T follicular helper cell (primary cell): Measurements from ENCODE around the gene KLF5.

ENCODE experiments used
- DNase-seq: peaks from one replicate; pipeline ENCODE4 v3.0.0-alpha.2; 2020; ENCODE audit warnings: low read depth

Gene KLF5

DNA sequence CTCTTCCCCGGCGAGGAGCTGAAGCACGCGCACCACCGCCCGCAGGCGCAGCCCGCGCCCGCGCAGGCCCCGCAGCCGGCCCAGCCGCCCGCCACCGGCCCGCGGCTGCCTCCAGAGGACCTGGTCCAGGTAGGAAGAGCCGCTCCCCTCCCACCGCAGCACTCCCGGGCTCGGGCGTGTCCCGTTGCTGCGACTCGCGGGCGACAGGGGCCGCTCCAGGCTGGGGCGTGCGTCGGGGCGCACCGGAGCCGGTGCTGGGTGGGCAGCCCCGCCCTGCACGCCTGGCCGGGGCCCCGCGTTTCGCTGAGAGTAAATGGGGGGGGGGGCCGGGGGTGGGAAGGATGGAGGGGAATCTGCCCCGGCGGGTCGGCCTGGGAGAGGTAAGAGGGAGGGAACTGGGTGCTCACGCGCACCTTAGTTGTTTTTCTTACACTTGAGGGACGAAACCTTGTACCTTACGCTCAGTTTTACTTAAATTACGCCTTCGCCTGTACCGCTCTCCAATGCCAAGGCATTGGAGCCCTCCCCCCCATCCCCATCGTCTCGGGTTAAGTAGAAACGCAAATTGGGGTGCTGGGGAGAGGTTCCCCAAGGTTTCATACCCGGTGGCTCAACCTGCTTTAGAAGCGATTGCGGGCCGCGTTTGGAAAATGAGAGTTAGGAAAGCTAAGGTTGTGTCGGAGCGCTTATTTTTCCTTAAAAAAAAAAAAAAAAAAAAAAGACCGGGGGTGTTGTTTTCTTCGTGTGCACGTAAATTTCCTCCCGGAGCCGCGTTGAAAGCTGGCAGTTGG lies 850 bp downstream of the KLF5 start:
- DNase-seq: peak; percentile 21

DNA sequence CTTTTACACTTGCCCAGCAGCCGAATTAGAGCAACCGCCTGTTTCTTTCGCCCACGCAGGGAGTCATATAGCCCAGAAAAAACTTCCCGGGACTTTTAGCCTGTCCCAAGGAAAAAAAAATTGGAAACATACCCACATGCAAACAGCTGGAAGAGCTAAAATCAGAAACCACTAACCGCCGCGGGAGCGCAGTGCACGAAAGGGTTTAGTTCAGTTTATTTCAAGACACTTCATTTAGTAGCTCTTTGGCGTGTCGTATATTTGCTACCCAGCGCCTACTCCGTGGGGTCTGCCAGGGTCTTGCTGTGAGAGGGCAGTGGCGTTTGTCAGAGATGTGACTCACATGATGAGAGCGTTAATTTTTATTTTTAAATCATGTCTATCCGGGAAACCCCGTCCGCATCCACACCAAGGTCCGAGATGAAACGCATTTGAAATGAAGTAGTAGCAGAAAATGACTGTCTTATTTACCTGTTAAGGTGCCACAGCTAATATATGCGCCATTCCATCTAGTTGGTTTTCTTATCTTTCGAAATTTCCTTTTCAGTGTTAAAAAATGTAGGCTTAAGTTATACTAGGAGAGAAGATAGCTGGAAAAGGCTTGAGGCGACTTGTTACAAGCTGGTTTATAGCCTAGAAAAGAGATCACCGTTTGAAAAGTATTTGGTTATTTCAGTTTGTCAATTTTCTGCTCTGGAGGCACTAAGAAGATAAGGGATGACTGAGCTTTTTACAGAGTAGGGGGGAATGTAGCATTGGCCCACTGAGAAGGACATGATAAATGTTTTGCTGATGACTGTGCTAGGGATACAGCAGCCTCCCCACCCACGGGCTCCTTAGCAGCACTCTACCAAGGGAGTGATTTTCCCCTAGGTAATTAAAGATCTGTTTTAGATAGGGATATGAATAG lies 1.7 kb downstream of the KLF5 start:
- DNase-seq: no peak

DNA sequence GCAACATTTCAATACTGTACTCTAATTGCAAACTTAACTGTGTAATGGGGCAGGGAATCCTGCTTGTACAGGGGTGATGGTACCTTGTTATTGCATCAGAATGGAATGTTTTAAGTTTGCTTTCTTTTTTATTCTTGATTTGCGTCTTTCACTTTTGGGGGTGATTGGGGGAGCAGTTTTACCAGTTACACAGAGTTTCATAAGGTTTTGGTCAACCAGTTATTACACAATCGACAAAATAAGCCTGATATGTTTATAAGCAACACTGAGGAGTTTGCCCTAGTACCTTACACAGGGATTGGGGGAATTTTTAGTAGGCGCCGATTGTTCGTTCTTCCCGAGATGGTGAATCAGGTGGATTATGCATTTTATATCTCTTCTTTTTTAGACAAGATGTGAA lies 2.7 kb downstream of the KLF5 start:
- DNase-seq: no peak

DNA sequence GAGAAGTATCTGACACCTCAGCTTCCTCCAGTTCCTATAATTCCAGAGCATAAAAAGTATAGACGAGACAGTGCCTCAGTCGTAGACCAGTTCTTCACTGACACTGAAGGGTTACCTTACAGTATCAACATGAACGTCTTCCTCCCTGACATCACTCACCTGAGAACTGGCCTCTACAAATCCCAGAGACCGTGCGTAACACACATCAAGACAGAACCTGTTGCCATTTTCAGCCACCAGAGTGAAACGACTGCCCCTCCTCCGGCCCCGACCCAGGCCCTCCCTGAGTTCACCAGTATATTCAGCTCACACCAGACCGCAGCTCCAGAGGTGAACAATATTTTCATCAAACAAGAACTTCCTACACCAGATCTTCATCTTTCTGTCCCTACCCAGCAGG lies 3.1 kb downstream of the KLF5 start:
- DNase-seq: no peak

DNA sequence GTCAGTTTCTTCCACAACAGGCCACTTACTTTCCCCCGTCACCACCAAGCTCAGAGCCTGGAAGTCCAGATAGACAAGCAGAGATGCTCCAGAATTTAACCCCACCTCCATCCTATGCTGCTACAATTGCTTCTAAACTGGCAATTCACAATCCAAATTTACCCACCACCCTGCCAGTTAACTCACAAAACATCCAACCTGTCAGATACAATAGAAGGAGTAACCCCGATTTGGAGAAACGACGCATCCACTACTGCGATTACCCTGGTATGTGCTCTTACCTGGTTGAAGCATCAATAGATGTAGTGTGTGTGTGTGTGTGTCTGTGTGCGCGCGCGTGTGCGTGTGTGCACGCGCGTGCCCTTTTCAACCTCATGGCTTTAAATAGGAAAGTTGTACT lies 3.7 kb downstream of the KLF5 start:
- no peak for DNase-seq

DNA sequence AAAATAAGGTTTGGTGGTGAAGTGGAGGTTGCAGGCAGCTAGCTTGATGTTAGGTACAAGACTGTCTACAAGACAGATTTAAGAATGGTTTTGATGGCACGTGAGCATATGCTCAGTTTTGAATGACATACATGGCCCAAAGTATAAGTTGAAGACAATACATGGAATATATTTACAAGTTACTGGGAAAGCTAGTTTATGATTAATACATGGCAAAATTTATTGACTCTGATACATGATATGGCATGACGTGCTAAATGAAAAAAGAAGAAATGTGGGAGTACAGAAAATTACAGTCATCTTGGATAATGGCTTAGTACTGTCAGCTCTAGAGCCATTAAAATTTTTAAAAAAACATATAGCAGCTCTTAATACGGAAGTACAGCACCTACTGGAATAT lies 4.4 kb downstream of the KLF5 start:
- no peak for DNase-seq

DNA sequence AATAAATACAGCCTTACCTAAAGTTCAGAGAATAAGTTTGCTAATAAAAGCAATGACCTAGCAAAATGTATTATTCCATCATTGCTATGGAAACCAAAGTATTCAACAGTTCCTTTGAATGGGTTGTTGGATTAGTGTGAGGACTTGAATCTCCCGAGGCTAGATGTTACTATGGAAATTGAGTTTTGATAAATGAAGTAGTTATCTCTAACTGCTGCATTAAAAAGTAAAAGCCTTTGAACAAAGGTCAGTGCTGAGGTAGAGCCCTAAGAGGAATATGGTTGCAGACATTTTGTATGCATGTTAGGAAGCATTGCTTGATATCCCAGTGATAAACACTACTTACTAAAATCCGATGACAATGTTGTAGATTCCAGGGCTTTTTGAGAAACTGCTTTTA lies 6.2 kb downstream of the KLF5 start:
- DNase-seq: no peak

DNA sequence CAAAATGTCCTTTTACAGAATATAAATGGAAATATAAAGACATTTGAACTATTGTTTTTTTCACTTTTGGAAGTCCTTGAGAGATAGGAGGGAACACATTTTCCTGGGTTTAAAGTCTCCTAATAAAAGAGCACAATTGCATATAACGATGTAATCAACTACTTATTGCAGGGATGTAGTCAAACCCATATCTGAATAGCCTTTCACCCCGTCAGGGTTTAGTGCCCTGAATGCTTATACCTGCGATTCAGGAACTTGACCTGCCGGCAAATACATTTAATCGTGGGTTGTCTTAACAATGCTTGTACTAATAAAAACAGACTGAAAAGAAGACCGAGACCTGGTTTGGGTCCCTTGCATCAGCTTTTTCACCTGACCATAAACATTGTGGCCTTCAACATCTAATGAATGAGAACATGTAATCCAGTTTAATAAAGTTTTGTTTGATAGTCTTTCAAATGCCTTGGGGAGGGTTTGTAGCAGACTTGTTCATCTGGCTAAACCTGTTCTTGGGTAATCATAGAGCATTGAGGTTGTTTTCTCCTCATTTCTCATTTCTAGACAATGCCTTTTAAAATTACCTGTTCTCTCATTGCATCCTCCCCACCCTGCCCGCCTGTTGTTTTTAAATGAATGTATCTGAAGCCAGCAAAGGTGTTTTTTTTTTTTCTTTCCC lies 7.0 kb downstream of the KLF5 start:
- no peak for DNase-seq

DNA sequence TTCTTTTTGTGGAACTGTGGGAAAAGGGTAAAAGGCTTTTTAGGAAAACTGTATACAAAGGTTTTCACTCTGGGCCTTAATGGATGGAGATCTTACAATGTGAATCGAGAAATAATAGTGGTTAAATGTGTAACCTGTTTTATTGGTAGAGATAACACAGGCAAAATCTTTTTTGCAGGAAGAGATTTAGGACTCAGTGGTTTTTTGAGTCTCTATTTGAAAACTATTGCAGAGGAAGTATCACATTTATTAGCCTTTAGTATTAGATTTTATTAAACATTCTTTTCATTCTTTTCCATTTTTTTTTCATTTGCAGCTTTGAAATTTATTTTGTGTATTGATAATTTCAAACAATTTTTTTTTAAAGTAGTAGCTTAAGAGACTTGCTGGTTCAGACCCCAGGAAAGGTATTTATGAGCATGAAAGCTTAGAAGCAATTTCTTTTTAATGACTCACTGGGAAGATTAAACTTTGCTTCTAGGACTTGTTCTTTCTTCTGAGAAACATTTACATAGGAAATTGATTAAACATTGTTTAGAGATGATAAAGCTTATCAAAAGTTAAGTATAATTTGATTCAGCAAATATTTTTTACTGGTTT lies 10.5 kb downstream of the KLF5 start:
- no peak for DNase-seq

DNA sequence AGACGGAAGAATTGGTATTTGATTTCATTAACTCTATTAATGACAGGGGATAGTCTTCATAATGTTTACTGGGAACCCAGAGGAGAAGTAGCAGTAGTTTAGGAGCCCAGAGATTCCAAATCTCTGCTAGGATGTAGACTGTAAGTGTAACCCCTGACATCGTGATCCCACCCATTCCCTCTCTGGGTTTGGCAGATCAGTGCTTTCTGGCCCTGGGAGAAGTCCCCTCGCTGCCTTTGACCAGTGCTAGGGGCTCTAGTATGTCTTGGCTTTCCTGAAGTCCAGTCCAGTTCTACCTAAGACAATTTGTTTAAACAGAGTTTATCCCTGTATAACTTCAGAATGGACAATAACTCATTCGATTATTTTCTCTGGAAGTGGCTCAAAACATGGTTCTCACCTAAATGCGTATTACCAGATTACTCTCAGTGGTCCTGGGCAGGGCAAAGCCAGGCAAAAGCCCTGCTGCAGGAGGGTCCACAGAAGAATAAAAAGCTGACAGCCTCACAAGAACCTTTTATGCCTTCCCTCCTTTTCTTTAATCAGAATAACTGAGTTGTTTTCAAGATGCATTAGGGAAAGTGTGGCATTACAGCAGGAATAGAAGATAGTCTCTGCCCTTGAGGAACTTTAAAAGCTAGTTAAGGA lies 11.8 kb downstream of the KLF5 start:
- no peak for DNase-seq

DNA sequence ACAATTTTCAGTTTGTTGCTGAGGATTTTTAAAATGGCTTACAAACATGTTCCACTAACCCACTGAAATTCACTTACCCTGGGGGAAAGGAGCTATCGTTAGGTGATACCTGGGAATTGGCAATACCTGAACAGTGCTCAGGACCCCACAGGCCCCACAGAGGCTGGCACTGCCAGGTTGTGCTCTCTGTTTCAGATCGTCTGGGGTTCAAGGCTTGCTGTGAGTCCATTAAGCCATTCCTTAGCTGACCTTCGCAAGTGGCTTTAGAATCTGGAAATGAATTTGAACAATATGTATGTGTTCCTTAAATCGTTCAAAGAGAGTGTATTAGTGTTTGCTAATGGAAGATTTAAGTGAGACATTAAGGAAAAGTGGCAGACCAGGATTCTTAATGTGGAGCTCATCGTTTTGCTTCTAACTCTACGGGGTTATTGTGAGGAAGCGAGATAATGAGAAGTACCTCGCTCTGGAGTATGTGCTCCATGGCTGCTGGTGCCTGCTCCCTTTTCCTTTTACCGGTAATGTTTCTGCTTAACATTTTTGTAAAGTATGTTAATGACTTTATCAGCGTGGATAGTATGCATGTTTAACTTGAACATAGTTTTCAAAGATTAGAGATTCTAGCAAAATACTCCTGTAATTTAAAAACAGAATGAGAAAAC lies 13.6 kb downstream of the KLF5 start:
- DNase-seq: no peak

DNA sequence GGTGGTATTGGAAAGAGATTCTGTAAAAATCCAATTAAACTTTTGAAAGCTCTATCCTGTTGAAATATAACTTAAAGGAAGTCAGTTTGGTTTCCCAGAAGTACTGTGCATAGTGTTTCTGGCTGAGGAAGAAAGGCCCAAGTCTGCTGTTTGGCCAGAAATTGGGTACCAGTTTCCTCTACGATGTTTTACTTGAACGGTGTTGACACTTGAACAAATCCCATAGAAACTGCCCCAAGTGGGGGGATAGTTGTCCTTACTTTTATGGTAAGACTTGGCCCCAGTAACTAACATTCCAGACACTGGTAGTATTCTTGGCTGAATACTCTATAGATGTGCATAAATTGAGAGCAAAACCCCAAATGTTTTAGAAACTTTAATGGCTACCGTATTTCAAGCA lies 14.2 kb downstream of the KLF5 start:
- no peak for DNase-seq

DNA sequence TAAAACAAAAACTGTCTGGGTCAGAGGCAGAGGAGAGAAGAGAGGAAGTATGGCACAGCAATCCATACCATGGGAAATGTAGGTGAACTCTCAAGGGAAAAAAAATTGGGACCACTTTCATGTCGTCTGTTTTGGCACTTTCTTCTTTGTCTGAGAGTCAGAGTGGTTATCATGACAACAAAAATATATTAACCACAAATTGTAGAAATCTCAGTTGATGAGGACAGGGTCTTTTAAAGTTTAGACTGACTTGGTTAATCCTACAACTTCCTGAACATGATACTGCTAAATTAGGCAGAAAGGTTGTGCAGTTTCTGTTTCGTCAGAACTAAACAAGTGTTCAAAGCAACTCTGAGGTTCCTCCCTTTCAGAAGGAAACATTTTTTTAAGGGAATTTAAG lies 15.2 kb downstream of the KLF5 start:
- DNase-seq: no peak

DNA sequence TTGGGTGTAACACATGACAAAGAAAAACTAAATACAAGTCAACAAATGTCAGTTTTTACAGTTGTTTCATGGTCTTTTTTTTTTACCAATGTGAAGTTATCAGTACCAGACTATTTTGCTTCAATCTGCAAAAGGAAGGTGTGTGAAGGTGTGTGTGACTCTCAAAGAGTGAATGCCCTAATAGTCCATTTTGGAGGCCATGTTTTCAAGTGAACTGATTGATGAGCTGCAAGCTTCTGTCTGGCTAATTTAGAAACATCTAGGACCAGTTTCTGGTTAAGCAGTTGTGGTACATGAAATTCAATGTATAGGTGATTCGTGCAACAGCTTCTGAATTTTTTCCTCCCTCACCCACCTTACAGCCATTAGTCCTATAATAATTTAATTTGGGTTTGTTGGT lies 16.1 kb downstream of the KLF5 start:
- no peak for DNase-seq

DNA sequence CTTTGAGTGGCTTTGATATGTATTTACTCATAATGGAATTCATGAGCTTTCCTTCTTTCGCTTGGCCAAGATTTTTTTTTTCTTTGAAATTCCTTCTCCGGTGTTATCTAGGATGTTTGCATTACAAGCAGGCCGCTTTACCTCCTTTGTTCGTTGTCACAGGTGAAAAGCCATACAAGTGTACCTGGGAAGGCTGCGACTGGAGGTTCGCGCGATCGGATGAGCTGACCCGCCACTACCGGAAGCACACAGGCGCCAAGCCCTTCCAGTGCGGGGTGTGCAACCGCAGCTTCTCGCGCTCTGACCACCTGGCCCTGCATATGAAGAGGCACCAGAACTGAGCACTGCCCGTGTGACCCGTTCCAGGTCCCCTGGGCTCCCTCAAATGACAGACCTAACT lies 16.7 kb downstream of the KLF5 start:
- no peak for DNase-seq

DNA sequence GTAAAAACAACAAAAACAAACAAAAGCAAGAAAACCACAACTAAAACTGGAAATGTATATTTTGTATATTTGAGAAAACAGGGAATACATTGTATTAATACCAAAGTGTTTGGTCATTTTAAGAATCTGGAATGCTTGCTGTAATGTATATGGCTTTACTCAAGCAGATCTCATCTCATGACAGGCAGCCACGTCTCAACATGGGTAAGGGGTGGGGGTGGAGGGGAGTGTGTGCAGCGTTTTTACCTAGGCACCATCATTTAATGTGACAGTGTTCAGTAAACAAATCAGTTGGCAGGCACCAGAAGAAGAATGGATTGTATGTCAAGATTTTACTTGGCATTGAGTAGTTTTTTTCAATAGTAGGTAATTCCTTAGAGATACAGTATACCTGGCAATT lies 17.1 kb downstream of the KLF5 start:
- no peak for DNase-seq

DNA sequence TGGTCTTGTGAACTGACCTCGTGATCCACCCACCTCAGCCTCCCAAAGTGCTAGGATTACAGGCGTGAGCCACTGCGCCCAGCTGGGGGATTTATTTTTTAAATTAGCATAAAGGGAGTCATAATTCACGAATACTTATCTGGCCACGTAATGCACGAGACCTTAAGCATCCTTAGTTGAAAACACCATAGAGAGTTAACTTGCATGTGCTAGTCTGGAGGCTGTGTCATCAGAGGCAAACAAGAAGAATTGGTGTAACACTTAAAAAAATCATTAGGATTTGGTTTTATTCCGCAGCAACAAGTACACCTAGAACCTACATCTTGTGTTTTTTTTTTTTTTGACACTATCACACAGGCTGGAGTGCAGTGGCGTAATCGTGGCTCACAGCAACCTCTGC lies 19.1 kb downstream of the KLF5 start:
- no peak for DNase-seq

DNA sequence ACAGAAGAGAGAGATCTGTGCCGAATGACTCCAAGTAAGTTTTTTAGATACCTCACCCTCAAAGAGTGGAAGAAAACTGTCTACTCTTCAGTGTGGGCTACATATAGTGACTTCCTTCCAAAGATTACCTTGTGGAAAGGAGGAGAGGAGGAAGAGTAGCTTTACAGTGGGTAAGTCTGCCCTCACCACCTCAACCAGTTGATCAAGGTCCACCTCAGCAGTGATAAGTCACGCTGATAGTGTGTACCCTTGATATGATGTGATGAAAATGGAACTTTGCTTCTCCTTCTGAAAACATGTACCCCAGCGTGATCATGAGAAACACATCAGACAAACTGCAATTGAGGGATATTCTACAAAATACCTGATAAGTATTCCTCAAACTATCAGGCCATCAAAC lies 20.6 kb downstream of the KLF5 start:
- DNase-seq: no peak

DNA sequence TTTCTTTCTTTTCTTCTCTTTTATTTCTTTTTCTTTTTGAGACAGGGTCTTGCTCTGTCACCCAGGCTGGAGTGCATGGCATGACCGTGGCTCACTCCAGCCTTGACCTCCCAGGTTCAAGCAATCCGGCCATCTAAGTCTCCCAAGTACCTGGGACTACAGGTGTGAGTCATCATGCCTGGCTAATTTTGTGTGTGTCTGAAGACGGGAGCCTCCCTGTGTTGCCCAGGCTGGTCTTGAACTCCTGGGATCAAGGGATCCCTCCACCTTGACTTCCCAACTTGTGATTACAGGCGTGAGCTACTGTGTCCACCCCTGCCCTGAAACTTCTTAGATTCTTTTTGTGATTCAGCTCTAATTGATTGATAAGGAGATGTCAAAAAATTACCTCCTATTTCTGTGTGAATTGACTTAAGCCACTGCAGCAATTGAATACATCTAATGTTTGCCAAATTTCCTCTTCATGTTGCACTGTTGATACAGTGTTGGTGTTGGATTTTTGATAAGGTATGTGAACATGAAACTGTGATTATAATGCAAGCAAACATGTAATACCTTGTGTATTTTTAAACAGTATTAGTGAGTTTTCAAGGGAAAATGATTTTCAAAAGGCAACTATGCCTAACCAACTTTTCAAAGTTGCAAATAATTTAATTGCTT lies 22.6 kb downstream of the KLF5 start:
- no peak for DNase-seq

DNA sequence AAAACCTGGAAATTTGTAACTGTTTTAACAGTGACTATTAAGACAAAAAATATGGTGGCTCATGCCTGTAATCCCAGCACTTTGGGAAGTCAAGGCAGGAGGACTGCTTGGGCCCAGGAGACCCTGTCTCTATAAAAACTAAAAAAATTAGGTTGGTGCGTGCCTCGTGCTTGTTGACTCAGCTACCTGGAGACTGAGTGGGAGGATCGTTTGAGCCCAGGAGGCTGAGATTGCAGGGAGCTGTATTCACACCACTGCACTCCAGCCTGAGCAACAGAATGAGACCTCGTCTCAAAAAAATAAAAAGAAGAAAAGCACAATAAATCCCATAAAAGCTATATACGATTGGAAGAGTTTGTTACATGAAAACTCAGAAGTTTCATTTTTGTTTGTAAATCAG lies 23.7 kb downstream of the KLF5 start:
- DNase-seq: no peak

DNA sequence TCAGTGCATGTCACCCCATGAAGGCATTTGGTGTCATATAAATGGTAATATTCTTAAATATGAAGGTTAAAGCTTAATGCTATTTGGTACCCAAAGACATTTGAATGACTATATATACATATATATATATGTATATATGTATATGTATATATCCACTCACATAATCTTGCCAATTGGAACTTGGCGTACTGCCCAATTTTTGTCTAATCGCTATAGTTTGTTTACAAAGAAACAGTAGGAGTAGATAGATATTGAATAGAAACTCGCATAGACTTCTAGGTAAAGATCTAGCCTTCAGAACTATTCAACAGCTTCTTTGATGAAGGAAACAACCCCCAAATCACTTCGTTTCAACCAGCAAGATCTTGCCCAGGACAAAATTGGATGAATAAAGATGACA lies 24.1 kb downstream of the KLF5 start:
- DNase-seq: no peak
